K562 treated with DMSO at 1 percent for 24 hours (cell line): Measurements from ENCODE around the gene FBLN5. TPM values are rescaled to one million over a fixed set of nuclear protein-coding genes. Genes with fewer than 3 reads are reported as not detected.

Experiments
- total RNA-seq: library from RNA; unstranded; fragments of 300-600 nt; gene quantifications from 2 replicates; pipeline ENCODE4 v1.2.3, GENCODE V29; 2022; ENCODE audit warnings: low read depth; ENCODE audit not compliant: insufficient read depth

FBLN5 gene, protein sequence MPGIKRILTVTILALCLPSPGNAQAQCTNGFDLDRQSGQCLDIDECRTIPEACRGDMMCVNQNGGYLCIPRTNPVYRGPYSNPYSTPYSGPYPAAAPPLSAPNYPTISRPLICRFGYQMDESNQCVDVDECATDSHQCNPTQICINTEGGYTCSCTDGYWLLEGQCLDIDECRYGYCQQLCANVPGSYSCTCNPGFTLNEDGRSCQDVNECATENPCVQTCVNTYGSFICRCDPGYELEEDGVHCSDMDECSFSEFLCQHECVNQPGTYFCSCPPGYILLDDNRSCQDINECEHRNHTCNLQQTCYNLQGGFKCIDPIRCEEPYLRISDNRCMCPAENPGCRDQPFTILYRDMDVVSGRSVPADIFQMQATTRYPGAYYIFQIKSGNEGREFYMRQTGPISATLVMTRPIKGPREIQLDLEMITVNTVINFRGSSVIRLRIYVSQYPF
- total RNA-seq: not detected in 2 replicates

DNA sequence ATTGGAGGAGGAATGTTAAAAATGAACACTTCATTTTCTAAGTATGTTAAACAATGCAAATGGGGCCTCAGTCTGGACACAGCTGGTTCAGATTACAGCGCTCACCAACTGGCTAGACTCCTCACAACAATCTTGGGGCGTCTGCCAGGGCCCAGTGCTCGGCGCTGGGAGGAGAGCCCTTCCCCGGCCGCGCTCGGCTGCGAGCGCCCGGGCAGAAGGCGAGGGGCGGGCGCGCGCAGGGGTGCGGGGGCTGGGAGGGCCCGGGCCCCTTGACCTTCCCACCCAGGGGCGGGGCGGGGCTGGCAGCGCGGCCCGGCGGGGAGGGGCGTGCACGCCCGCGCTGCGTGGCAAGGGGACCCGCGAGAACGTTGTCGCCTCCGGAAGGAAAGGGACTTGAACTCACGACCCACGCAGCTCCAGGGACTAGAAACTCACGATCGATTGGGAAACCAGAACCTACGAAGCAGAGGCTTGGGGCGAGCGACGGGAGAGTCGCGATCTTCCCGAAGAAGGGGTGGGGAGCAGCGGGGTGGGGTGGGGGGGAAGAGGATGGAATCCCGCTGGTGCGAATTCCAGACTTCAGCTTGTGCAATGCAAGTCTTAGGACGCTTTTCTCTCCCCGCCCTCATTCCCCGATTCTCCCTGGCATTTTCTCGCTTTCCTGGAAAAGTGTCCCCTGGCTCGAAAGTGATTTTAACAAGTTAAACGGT is at the start of gene FBLN5:
TSS of gene FBLN5 (minus strand) at position 220 of the 710 bp plus-strand sequence. CDS start 465 bp downstream, outside the sequence.

DNA sequence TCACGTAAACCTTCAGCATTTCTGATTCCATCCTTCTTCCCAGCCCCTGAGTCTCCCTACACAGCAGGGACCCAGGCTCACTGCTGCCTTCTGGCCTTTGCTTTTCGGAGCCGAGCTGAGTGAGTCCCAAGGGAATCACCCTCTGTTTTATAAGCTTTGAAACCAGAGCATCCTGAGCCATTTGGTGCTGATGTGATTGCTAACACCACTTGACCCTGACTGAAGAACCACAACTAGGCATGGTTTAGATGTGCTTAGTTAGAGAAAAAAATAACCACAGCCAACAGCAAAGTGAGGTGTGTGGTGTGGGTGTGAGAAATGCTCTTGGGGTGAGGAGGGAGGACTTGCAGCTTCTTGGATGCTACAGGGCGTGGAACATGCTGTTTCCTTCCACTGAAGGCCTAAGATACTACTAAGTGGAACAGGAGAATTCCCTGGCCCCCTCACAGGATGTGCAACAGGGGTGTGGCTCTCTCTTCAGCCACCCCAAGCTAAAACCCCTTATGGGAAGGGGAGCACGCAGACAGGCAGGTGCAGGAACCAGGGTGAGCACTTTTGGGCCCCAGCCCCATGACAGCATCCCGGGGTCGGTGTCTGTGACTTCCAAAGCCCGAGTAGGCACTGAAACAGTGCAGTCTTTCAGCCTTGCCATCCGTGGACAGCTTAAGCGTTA is 80.0 kb downstream of the FBLN5 start, which contains the start of gene TC2N:
TSS of gene TC2N (minus strand) at position 221 of the 673 bp plus-strand sequence. CDS start 53,767 bp downstream, outside the sequence.

Other genes starting within 250 kb of the FBLN5 start
- not detected in 2 replicates for gene CATSPERB, start 215.6 kb downstream of the FBLN5 start, total RNA-seq
- 1.9 and 3.2 TPM in 2 replicates for gene TC2N, start 80.2 kb downstream of the FBLN5 start, total RNA-seq
- gene TRIP11, start 92.4 kb upstream of the FBLN5 start, total RNA-seq: 4.6 and 7.1 TPM in 2 replicates
- 5.4 and 6.1 TPM in 2 replicates for gene ATXN3, start 158.9 kb upstream of the FBLN5 start, total RNA-seq
- 145 and 210 TPM in 2 replicates for gene NDUFB1, start 174.0 kb upstream of the FBLN5 start, total RNA-seq
- gene CPSF2, start 174.3 kb upstream of the FBLN5 start, total RNA-seq: 10.9 and 14.6 TPM in 2 replicates